Endothelial cell of umbilical vein (primary cell): ENCODE results near the gene CACNA2D2. TPM values are rescaled to one million over a fixed set of nuclear protein-coding genes. Genes with fewer than 3 reads are reported as not detected.

Experiments used
- BruUV-seq: library from RNA; stranded (reverse); fragments of 400-500 nt; replicated peaks from 2 replicates; lab custom pipeline; 2021; lab: Mats Ljungman, UMichigan
- CTCF ChIA-PET: fragments of 300-600, 350-600 bp; sonication (Branson Sonifier 250); formaldehyde crosslinking; loops from one replicate; lab custom pipeline; 2021; ENCODE audit warnings: antibody characterized with exemption, inconsistent platforms; lab: Charles Lee
- POLR2A ChIA-PET: fragments of 300-600, 350-600 bp; sonication (Branson Sonifier 250); formaldehyde crosslinking; loops from one replicate; lab custom pipeline; 2021; ENCODE audit warnings: antibody characterized with exemption, inconsistent platforms; lab: Charles Lee
- DNase-seq: peaks from one replicate; pipeline ENCODE4 v3.0.0-alpha.2; 2011; ENCODE audit warnings: low read depth, low spot score
- FAIRE-seq: peaks from 2 replicates; lab custom pipeline; 2011; peaks lifted over from hg19 to GRCh38; lab: Jason Lieb, UNC
- H2AFZ ChIP-seq: 2 replicates; pipeline ENCODE4 v1.6.0; 2012; ENCODE audit warnings: low read depth, low read length, control low read depth, inconsistent platforms
- H3K27ac ChIP-seq: 2 replicates; pipeline ENCODE4 v1.5.1; 2011; ENCODE audit warnings: low read depth, mild to moderate bottlenecking, control low read depth, low read length, moderate library complexity; ENCODE audit not compliant: insufficient read depth
- H3K27me3 ChIP-seq, 2 experiments: 2 replicates each; pipeline versions ENCODE4 v1.6.0 to v1.6.1; 2011; ENCODE audit warnings: low read length in 2 of 2, mixed read lengths in 1 of 2; ENCODE audit not compliant: control insufficient read depth in 2 of 2, insufficient read depth in 2 of 2
- H3K36me3 ChIP-seq, 2 experiments: 2 replicates in 1 of 2; 3 replicates in 1 of 2; pipeline ENCODE4 v1.5.1; 2011; ENCODE audit warnings: low read length in 2 of 2, mild to moderate bottlenecking in 1 of 2, moderate library complexity in 1 of 2; ENCODE audit not compliant: control insufficient read depth in 2 of 2, insufficient read depth in 2 of 2; ENCODE audit errors: extremely low read depth in 1 of 2
- H3K4me1 ChIP-seq: 3 replicates; pipeline ENCODE4 v1.5.1; 2011; ENCODE audit warnings: mild to moderate bottlenecking, low read length; ENCODE audit not compliant: control insufficient read depth, insufficient read depth; ENCODE audit errors: extremely low read depth
- H3K4me2 ChIP-seq: 2 replicates; pipeline ENCODE4 v1.6.1; 2011; ENCODE audit warnings: low read length, control low read depth, mixed read lengths; ENCODE audit not compliant: insufficient read depth
- H3K4me3 ChIP-seq, 3 experiments: fragments of 200-600 bp in 1 of 3; sonication (generic), shearing (Covaris generic) in 1 of 3; replicated peaks in 1 of 3; 2 replicates each; pipeline ENCODE4 v1.5.1; 2011 to 2016; ENCODE audit warnings: control low read depth in 3 of 3, low read length in 3 of 3, mild to moderate bottlenecking in 2 of 3, inconsistent platforms in 1 of 3, low read depth in 1 of 3, moderate library complexity in 1 of 3; ENCODE audit not compliant: insufficient read depth in 1 of 3
- H3K79me2 ChIP-seq: 2 replicates; pipeline ENCODE4 v1.6.0; 2012; ENCODE audit warnings: low read length, inconsistent platforms; ENCODE audit not compliant: control insufficient read depth, insufficient read depth
- H3K9ac ChIP-seq: replicated peaks from 2 replicates; pipeline ENCODE3; 2011; ENCODE audit warnings: low read length, control low read depth; ENCODE audit not compliant: insufficient read depth; ENCODE audit errors: extremely low read depth
- H3K9me1 ChIP-seq: replicated peaks from 3 replicates; pipeline ENCODE4 v1.6.0; 2011; ENCODE audit warnings: mild to moderate bottlenecking, low read length; ENCODE audit not compliant: control insufficient read depth, insufficient read depth; ENCODE audit errors: extremely low read depth
- H3K9me3 ChIP-seq: replicated peaks from 2 replicates; pipeline ENCODE4 v1.5.1; 2012; ENCODE audit warnings: low read length, inconsistent platforms; ENCODE audit not compliant: control insufficient read depth, insufficient read depth
- H4K20me1 ChIP-seq: replicated peaks from 2 replicates; pipeline ENCODE3; 2011; ENCODE audit warnings: mild to moderate bottlenecking, low read length; ENCODE audit not compliant: control insufficient read depth, insufficient read depth; ENCODE audit errors: extremely low read depth
- EZH2 ChIP-seq: IDR thresholded peaks from 2 replicates; pipeline ENCODE4 v1.6.1; 2012; ENCODE audit warnings: borderline replicate concordance, low read depth, mild to moderate bottlenecking, moderate library complexity, low read length, inconsistent platforms; ENCODE audit not compliant: severe bottlenecking
- GATA2 ChIP-seq: IDR thresholded peaks from 2 replicates; pipeline ENCODE4 v1.7.0; 2011; ENCODE audit warnings: low read depth, mild to moderate bottlenecking, moderate library complexity, mixed read lengths, low read length; ENCODE audit not compliant: insufficient read length, insufficient read depth
- JUN ChIP-seq: IDR thresholded peaks from 2 replicates; pipeline ENCODE4 v1.6.1; 2011; ENCODE audit warnings: borderline replicate concordance, low read depth; ENCODE audit not compliant: insufficient read length, insufficient read depth
- MYC ChIP-seq: IDR thresholded peaks from one replicate; pipeline ENCODE4 v1.6.1; 2011; ENCODE audit warnings: mild to moderate bottlenecking, low read depth, low read length
- POLR2A ChIP-seq: IDR thresholded peaks from 2 replicates; pipeline ENCODE4 v1.6.1; 2012; ENCODE audit warnings: low read depth, mild to moderate bottlenecking, control low read depth, low read length
- POLR2AphosphoS5 ChIP-seq: IDR thresholded peaks from 2 replicates; pipeline ENCODE4 v1.6.1; 2012; ENCODE audit warnings: low read depth, mild to moderate bottlenecking, control low read depth, low read length, moderate library complexity; ENCODE audit not compliant: insufficient read depth
- dilution Hi-C: fragments of 300-500 bp; cut with MboI; formaldehyde crosslinking; loops from one replicate; pipeline ENCODE4 v1.15.0; 2019; ENCODE audit warnings: low sequenced_read_pairs; ENCODE audit not compliant: extremely low pct_ligation_motif_present
- intact Hi-C: fragments of 100-400 bp; cut with micrococcal nuclease; formaldehyde crosslinking; loops from one replicate; pipeline ENCODE4 v1.10.0; 2022
- polyA plus RNA-seq, 4 experiments: library from polyadenylated mRNA; depleted of rRNA in 3 of 4; stranded (reverse) in 3 of 4; unstranded in 1 of 4; fragments of >200 nt; gene quantifications; 2 replicates each; pipeline versions ENCODE4 v1.2.1 to v1.2.3, GENCODE V29; 2011 to 2012; ENCODE audit warnings: missing spikeins in 1 of 4
- total RNA-seq: library from RNA; stranded (reverse); gene quantifications from 2 replicates; pipeline ENCODE4 v1.2.3, GENCODE V29; 2021
- TF ChIP-seq, protein P1 (sequence below), 2 donors: IDR thresholded peaks; 1 replicate in 1 of 2; 2 replicates in 1 of 2; pipeline ENCODE4 v1.5.1; 2011; ENCODE audit warnings: low read length in 2 of 2, mild to moderate bottlenecking in 2 of 2, moderate library complexity in 2 of 2, control low read depth in 1 of 2, inconsistent platforms in 1 of 2, low read depth in 1 of 2; ENCODE audit not compliant: insufficient read depth in 1 of 2; ENCODE audit errors: extremely low read depth in 1 of 2
- TF ChIP-seq, protein P2 (sequence below): IDR thresholded peaks from 2 replicates; pipeline ENCODE4 v1.6.1; 2011; ENCODE audit not compliant: insufficient read depth, insufficient read length

Gene CACNA2D2
- total and polyA plus RNA-seq, 2 donors (not counting 3 experiments of a cell fraction or from before 2014, with no cell fraction given), result 0.15 TPM; not detected in 1

DNA sequence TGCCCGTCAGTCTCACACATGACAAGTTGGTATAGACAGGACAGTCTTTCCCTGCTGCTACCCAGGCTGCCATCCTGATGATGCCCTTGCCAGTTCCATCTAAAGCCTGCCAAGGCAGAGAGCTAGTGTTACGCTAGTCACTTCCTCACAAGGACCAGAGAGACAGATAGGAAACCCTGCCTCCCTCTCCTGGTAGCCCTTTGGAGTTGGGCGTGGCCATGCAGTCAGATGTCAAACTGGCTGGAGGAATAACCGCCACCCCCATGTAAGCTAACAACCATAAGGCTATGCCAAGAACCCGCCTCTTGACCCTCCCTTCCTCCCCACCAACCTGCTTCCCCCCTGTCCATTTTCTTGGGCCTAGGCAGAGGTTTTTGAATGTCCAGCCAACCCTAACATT is 146.9 kb downstream of the CACNA2D2 start:
- no peak overlapping the region for H3K9ac ChIP-seq

More for the DNA sequence above, 146.9 kb downstream of the CACNA2D2 start:
- Histone ChIP-seq H3K27ac (no peak overlapping the region), H3K36me3 (peaks cover 8 to 28% of the 10 kb centered on the region in 2 experiments), H3K4me3 (peak overlapping the region in 2 of 3 experiments; percentile 6 to 63), H3K9me3 (no peaks in the 10 kb centered on the region), H4K20me1 (peaks cover 6% of the 10 kb centered on the region), H3K79me2 (peaks cover 43% of the 10 kb centered on the region), H3K27me3 (no peaks in the 10 kb centered on the region), H3K4me2 (peak overlapping the region; percentile 90), H3K4me1 (peaks cover 33% of the 10 kb centered on the region), H3K9me1 (no peaks in the 10 kb centered on the region), H2AFZ (no peak overlapping the region)
- TF ChIP-seq POLR2AphosphoS5, result no peak
- TF ChIP-seq, protein P1, sequence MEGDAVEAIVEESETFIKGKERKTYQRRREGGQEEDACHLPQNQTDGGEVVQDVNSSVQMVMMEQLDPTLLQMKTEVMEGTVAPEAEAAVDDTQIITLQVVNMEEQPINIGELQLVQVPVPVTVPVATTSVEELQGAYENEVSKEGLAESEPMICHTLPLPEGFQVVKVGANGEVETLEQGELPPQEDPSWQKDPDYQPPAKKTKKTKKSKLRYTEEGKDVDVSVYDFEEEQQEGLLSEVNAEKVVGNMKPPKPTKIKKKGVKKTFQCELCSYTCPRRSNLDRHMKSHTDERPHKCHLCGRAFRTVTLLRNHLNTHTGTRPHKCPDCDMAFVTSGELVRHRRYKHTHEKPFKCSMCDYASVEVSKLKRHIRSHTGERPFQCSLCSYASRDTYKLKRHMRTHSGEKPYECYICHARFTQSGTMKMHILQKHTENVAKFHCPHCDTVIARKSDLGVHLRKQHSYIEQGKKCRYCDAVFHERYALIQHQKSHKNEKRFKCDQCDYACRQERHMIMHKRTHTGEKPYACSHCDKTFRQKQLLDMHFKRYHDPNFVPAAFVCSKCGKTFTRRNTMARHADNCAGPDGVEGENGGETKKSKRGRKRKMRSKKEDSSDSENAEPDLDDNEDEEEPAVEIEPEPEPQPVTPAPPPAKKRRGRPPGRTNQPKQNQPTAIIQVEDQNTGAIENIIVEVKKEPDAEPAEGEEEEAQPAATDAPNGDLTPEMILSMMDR (IDR thresholded peaks at IDR 0.05; ENCODE audit: extremely low read depth in 1 of 2, insufficient read depth in 1 of 2, low read depth in 1 of 2, low read length in 2 of 2), result no peak
- no peak for TF ChIP-seq GATA2
- TF ChIP-seq, protein P2, sequence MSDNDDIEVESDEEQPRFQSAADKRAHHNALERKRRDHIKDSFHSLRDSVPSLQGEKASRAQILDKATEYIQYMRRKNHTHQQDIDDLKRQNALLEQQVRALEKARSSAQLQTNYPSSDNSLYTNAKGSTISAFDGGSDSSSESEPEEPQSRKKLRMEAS, result no peak
- no peak for TF ChIP-seq JUN
- TF ChIP-seq EZH2, result no peak
- TF ChIP-seq MYC, result no peak
- peak; percentile 48 for TF ChIP-seq POLR2A
- intact Hi-C loops (loop anchor here (5.0 kb wide), 1 partner anchor 1036 kb away; the partner anchor contains the start of gene RBM15B), dilution Hi-C loops (no loop called here)
- FAIRE-seq, result no peak
- CTCF ChIA-PET, result interaction anchor here (1.0 to 2.1 kb wide), 6 partner anchors 9 to 259 kb away, joined by 3 to 14 read pairs (median 4); partner anchors contain the start of gene ZMYND10
- no TSS peak for BruUV-seq
- POLR2A ChIA-PET, result no interaction called here
- DNase-seq, result no peak
